HG02885 (cell line): ENCODE results near the gene DNAH1.

Experiments used
- ATAC-seq: cut with Tn5 transposase; IDR thresholded peaks from one replicate; pipeline ENCODE4 v1.9.1; 2021; ENCODE audit warnings: mild to moderate bottlenecking; ENCODE audit not compliant: unreplicated experiment, poor library complexity

DNAH1 gene

GRCh38 chr3:52429779-52430415 lies 113.8 kb downstream of the DNAH1 start:
- ATAC-seq, result no peak

- no peak for ATAC-seq
These were observed 114.3 kb downstream of the DNAH1 start for GRCh38 chr3:52430416-52430810.

DNA sequence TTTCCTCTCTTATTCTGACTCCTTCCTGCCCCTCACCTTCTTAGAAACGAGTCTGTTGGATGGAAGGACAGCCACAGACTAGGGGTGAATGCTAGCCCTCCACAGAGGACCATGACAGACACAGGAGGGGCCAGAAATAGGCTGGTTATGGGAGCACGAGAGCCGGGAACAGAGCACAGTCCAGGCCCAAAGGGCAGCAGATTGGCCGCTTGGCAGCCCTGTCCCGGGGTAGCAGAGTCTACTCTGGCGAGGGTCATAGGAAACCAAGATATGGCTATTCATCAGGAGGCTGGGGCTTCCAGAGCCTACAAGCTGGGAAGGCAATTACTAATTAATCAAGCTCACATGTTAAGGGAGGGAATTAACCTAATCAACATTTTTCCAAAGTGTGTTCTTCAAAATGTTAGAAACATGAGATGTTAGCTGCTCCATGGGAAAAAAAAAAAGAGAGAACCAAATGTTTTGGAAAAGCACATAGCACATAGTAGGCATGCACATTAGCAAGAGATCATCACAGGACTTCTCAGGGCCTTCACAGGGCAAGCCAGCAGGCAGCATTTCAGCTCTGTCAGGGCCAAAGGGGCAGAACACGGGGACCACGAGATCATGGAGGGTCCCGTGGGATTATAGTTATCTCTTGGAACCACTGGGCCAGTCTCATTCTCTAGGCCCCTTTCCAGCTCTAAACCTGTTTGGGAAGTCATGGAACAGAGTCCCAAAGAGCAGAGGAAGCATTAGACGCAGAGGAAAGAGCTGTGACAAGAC lies 115.5 kb downstream of the DNAH1 start:
- no peak for ATAC-seq

- ATAC-seq, result no peak
These were observed 116.1 kb downstream of the DNAH1 start for GRCh38 chr3:52432225-52432624.

DNA sequence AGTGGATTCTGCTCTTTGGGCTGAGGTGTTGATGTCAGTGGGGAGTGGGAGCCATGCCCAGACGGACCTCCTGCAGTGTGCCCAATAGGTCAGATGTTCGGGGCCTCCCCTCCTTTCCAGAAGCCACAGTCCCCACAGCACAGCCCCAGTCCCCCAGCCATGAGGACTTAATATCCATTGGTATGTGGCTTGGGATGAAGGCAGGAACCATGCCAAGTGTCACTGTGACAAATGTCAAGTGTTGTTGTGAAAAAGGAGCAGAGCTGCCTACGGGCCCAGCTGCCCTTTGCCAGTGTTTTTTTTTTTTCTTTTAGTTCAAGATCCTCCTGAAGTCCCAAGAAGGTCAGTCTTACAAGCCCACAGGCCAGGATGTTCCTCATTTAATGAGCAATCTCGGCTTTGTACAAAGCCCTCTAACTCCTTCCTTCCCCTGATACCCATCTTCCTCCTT lies 116.6 kb downstream of the DNAH1 start:
- no peak for ATAC-seq

- ATAC-seq, result no peak
These were observed 117.3 kb downstream of the DNAH1 start for GRCh38 chr3:52433328-52433995.

- no peak for ATAC-seq
These were observed 117.9 kb downstream of the DNAH1 start for GRCh38 chr3:52433996-52434479.

- no peak for ATAC-seq
These were observed 118.5 kb downstream of the DNAH1 start for GRCh38 chr3:52434491-52435115.

DNA sequence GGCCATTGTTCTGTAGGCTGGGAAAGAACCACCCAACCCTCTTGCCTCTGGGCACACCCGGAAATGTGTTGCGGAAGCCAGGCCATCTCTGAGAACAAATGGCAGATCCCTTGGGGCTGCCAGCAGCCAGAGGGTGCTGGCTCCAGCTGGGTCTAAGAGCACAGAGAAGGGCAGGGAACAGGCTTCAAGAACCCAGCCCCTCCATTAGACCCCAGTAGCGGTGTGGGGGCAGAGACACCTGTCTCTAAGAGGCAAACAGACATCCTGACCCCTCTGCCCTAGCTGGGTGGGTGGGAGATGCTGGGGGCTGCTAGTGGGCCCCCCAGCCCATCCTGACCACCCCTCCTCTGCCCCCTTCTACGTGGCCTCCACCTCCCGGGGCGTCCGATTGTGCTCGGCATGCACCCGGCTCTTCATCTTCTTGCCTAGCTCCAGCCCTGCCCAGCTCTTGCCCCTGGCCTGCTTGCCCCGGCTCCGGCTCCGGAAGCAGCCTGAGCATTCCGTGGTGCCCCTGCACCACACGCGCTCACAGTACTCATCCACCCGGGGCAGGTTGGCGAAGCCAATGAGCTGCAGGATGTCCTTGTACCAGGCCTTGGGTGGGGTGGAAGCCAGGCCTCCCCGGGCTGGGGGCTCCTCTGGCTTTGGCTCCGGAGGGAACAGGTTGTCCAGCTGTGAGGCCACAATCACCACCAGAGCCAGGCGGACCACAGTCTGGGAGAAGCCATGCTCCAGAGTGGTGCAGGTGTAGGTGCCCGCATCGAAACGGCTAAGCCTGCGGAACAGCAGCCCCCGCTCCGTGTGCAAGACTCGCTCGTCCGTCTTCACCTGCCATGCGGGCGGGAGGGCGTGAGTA lies 119.4 kb downstream of the DNAH1 start:
- ATAC-seq, result no peak

GRCh38 chr3:52436500-52437149 lies 120.5 kb downstream of the DNAH1 start:
- ATAC-seq, result no peak

DNA sequence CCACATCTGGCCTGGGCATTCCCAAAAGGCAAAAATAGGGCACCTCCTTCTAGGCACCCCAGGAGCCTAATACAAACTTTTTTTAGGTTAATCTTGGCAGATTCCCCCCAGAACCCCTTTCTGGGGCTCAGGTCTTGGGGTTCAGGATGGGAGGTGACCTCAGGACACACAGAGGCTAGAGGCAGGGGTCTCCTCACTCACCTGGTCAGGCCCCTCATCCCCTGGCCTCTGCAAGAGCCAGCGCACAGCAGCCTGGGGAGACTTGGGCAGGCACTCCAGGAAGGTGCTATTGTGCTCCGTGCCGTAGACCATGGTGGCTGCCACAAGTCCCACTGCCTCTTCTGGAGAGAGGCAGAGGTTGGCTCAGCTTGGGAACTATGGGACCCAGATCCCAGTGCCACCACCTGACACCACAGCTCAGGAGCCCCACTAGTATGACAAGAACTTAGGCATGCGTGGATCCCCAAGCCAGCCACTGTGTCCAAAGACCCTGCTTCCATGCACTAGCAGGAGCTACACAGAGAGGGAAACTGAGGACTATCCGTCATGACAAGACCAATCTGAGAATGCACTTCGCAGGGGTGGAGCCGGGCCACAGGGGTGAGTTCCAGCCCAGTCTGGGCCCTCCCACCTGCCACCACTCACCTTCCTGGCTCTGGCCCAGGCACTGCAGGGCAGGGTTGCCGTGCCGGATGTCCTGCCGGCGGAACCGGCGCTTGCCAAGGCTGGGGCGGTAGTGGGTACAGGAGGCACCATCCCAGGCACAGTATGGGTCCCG lies 121.4 kb downstream of the DNAH1 start:
- ATAC-seq, result no peak

GRCh38 chr3:52438104-52438376 lies 121.9 kb downstream of the DNAH1 start:
- no peak for ATAC-seq

- no peak for ATAC-seq
These were observed 122.7 kb downstream of the DNAH1 start for GRCh38 chr3:52438579-52439425.

- no peak for ATAC-seq
These were observed 123.5 kb downstream of the DNAH1 start for GRCh38 chr3:52439426-52440248.

DNA sequence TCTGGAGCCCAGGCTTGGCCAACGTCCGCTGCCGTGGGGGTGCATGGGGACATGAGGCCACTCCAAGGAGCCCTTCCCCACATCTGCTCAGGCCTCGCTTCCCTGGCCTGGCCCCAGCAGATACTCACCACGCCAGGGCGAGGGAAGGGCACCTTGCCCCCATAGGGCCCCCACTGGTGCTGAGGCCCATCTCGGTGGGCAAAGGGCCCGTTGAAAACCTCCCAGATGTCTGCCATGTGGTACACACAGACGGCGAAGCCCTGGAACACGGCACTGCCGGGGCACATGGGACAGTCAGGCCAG lies 124.1 kb downstream of the DNAH1 start:
- no peak for ATAC-seq

DNA sequence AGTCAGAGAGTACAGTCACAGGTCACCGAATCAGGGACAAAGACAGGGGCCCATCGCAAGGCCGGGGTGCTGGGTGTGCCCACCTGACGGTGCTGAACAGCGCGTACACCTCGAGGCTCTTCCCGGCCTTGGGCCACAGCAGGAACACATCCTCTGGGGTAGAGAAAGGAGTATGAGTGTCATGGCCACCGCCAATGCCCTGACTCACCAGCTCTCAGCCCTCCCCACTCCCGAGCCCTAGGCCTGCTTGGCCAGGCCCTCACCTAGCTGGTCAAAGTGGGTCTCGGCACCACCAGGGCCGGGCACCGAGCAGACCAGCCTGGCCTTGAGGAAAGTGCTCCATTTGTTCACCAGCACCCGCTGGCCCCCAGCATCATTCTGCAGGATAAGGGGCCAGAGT lies 124.6 kb downstream of the DNAH1 start:
- no peak for ATAC-seq

DNA sequence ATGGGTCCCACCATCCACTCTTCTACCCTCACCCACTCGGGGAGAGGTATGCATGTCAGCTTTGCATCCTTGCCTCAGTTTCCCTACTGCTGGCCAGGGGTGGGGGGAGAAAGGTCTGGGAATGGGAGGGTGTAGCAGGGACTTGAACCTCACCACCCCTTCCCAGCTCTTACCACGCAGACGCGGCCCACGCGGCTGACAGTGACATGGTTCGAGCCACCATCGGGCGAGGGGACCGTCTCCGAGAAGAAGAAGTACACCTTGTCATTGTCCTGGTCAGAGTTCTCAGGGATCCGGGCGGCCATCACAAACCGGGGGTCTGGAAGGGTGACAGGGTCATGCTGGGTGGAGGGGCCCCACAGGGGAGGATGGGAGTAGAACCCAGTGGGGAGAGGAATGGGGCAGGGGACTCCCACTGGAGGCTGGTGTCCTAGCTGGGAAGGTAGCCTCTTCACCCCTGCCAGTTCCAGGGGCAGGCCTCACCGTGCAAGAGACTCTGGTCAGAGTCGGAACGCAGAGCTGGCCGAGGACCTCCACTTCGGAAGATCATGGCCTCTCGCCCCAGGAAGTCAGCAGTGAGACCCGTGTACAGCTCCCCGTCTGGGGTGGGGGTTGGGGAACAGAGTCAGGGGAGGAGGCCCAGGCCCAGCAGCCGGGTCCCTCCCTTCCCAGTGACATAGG lies 125.1 kb downstream of the DNAH1 start:
- no peak for ATAC-seq
